Hepatocyte (in vitro differentiated cells): ENCODE measurements around the gene BBS9. TPM values are rescaled to one million over a fixed set of nuclear protein-coding genes. Genes with fewer than 3 reads are reported as not detected.
A peak's percentile ranks its signal among the peaks of the same experiment; 100 is the strongest.

Experiments used
- DNase-seq: peaks from one replicate; pipeline ENCODE4 v3.0.0-alpha.2; 2016; ENCODE audit warnings: low spot score
- H2AFZ ChIP-seq: fragments of 200-600 bp; sonication (generic); 2 replicates; pipeline ENCODE4 v1.6.0; 2016; ENCODE audit warnings: antibody characterized with exemption, mild to moderate bottlenecking
- H3K27ac ChIP-seq: fragments of 200-600 bp; sonication (generic); 2 replicates; pipeline ENCODE4 v1.5.1; 2016; ENCODE audit warnings: mild to moderate bottlenecking
- H3K27me3 ChIP-seq: fragments of 200-600 bp; sonication (generic); 2 replicates; pipeline ENCODE4 v1.6.1; 2016
- H3K36me3 ChIP-seq: fragments of 200-600 bp; sonication (generic); replicated peaks from 2 replicates; pipeline ENCODE4 v1.5.1; 2016; ENCODE audit warnings: low read depth; ENCODE audit not compliant: insufficient read depth
- H3K4me1 ChIP-seq: fragments of 200-600 bp; sonication (generic); 2 replicates; pipeline ENCODE4 v1.5.1; 2016; ENCODE audit warnings: mild to moderate bottlenecking, moderate library complexity; ENCODE audit not compliant: insufficient read depth
- H3K4me2 ChIP-seq: fragments of 200-600 bp; sonication (generic); 2 replicates; pipeline ENCODE4 v1.6.0; 2016
- H3K4me3 ChIP-seq: fragments of 200-600 bp; sonication (generic); 2 replicates; pipeline ENCODE4 v1.5.1; 2016; ENCODE audit warnings: mild to moderate bottlenecking
- H3K79me2 ChIP-seq: fragments of 200-600 bp; sonication (generic); 2 replicates; pipeline ENCODE4 v1.6.0; 2017; ENCODE audit warnings: mild to moderate bottlenecking
- H3K9me2 ChIP-seq: fragments of 200-600 bp; sonication (generic); replicated peaks from 2 replicates; pipeline ENCODE4 v1.6.0; 2017; ENCODE audit warnings: mild to moderate bottlenecking; ENCODE audit not compliant: insufficient read depth
- H3K9me3 ChIP-seq: fragments of 200-600 bp; sonication (generic); 2 replicates; pipeline ENCODE4 v1.5.1; 2016; ENCODE audit warnings: low read depth, mild to moderate bottlenecking
- H4K20me1 ChIP-seq: fragments of 200-600 bp; sonication (generic); 2 replicates; pipeline ENCODE4 v1.6.0; 2016; ENCODE audit warnings: mild to moderate bottlenecking; ENCODE audit not compliant: insufficient read depth, poor library complexity, severe bottlenecking
- CTCF ChIP-seq: fragments of 200-600 bp; sonication (generic); IDR thresholded peaks from 2 replicates; pipeline ENCODE4 v1.5.1; 2016; ENCODE audit warnings: antibody characterized with exemption, mild to moderate bottlenecking; ENCODE audit not compliant: poor library complexity
- EZH2 ChIP-seq: fragments of 200-600 bp; sonication (generic); IDR thresholded peaks from 2 replicates; pipeline ENCODE4 v1.6.1; 2016; ENCODE audit warnings: antibody characterized with exemption, mild to moderate bottlenecking, borderline replicate concordance
- EZH2phosphoT487 ChIP-seq: fragments of 200-600 bp; sonication (generic); IDR thresholded peaks from one replicate; pipeline ENCODE4 v1.6.1; 2018; ENCODE audit warnings: antibody characterized with exemption, mild to moderate bottlenecking, low read depth, moderate library complexity; ENCODE audit not compliant: unreplicated experiment, severe bottlenecking
- WGBS: methylation state at CpG from one replicate; pipeline ENCODE4 v1.1.6; 2016; ENCODE audit warnings: low lambda C conversion rate; ENCODE audit errors: missing lambda C conversion rate; 5-methylcytosine and 5-hydroxymethylcytosine counted together
- polyA plus RNA-seq: library from polyadenylated mRNA; unstranded; fragments of >200 nt; fragmentation: Nextera tagmentation; extraction: Ambion mirVana; gene quantifications from 2 replicates; pipeline ENCODE4 v1.2.1, GENCODE V29; 2016
- total RNA-seq: library from RNA; depleted of rRNA; stranded (reverse); fragments of >200 nt; gene quantifications from 2 replicates; pipeline ENCODE4 v1.2.3, GENCODE V29; 2014

The BBS9 gene
- total and polyA plus RNA-seq, 2 experiments from 2014 or later = 10.1 to 12.3 TPM

GRCh38 chr7:33591490-33591889 lies 462.1 kb downstream of the BBS9 start:
- Histone ChIP-seq H3K9me2 (no peaks in the 10 kb centered on the region), H3K4me3 (no peak overlapping the region), H3K27me3 (no peaks in the 10 kb centered on the region), H3K27ac (no peak overlapping the region), H3K79me2 (no peaks in the 10 kb centered on the region), H4K20me1 (no peaks in the 10 kb centered on the region), H3K4me1 (peaks cover 19% of the 10 kb centered on the region), H3K36me3 (no peaks in the 10 kb centered on the region), H3K9me3 (no peaks in the 10 kb centered on the region), H2AFZ (no peak overlapping the region), H3K4me2 (no peak overlapping the region)
- DNase-seq = no peak
- TF ChIP-seq CTCF (no peak), EZH2 (no peak), EZH2phosphoT487 (no peak)
- WGBS = 74% methylated on average over 5 of the region's 5 CpGs

GRCh38 chr7:33592718-33593117 lies 463.4 kb downstream of the BBS9 start:
- H3K27me3 ChIP-seq = no peaks in the 10 kb centered on the region
- H3K4me2 ChIP-seq = no peak overlapping the region
- H3K9me3 ChIP-seq = no peaks in the 10 kb centered on the region
- H2AFZ ChIP-seq = no peak overlapping the region
- H4K20me1 ChIP-seq = no peaks in the 10 kb centered on the region
- no peak overlapping the region for H3K4me3 ChIP-seq
- no peak for DNase-seq
- no peaks in the 10 kb centered on the region for H3K36me3 ChIP-seq
- no peaks in the 10 kb centered on the region for H3K9me2 ChIP-seq
- no peak for TF ChIP-seq EZH2phosphoT487
- H3K4me1 ChIP-seq = peaks cover 19% of the 10 kb centered on the region
- H3K79me2 ChIP-seq = no peaks in the 10 kb centered on the region
- no peak overlapping the region for H3K27ac ChIP-seq

GRCh38 chr7:33593611-33594010 lies 464.2 kb downstream of the BBS9 start:
- Histone ChIP-seq H3K36me3 (no peaks in the 10 kb centered on the region), H3K27ac (no peak overlapping the region), H3K9me3 (no peaks in the 10 kb centered on the region), H3K4me1 (peaks cover 19% of the 10 kb centered on the region), H3K79me2 (no peaks in the 10 kb centered on the region), H4K20me1 (no peaks in the 10 kb centered on the region), H3K9me2 (no peaks in the 10 kb centered on the region), H3K4me3 (no peak overlapping the region), H3K27me3 (no peaks in the 10 kb centered on the region), H2AFZ (no peak overlapping the region), H3K4me2 (peak overlapping the region; percentile 38)
- 60% methylated on average over 3 of the region's 3 CpGs for WGBS
- TF ChIP-seq CTCF (peak; percentile 7), EZH2phosphoT487 (no peak)
- no peak for DNase-seq

GRCh38 chr7:33596686-33597085 lies 467.3 kb downstream of the BBS9 start:
- Histone ChIP-seq H3K4me3 (no peak overlapping the region), H2AFZ (no peak overlapping the region), H3K27me3 (no peaks in the 10 kb centered on the region), H3K4me1 (peaks cover 18% of the 10 kb centered on the region), H3K79me2 (no peaks in the 10 kb centered on the region), H3K9me3 (no peaks in the 10 kb centered on the region), H4K20me1 (no peaks in the 10 kb centered on the region), H3K36me3 (no peaks in the 10 kb centered on the region), H3K27ac (no peak overlapping the region), H3K9me2 (no peaks in the 10 kb centered on the region), H3K4me2 (no peak overlapping the region)
- DNase-seq = no peak
- TF ChIP-seq EZH2 (no peak), CTCF (no peak), EZH2phosphoT487 (no peak)
